NOMO-1 treated with DMSO at 0.1 percent for 48 hours (cell line): ENCODE results near the gene PI4KA.

ENCODE experiments used
- DNase-seq: peaks from one replicate; lab custom pipeline; 2025; ENCODE audit not compliant: unreplicated experiment; lab: John Stamatoyannopoulos, UW

PI4KA gene

DNA sequence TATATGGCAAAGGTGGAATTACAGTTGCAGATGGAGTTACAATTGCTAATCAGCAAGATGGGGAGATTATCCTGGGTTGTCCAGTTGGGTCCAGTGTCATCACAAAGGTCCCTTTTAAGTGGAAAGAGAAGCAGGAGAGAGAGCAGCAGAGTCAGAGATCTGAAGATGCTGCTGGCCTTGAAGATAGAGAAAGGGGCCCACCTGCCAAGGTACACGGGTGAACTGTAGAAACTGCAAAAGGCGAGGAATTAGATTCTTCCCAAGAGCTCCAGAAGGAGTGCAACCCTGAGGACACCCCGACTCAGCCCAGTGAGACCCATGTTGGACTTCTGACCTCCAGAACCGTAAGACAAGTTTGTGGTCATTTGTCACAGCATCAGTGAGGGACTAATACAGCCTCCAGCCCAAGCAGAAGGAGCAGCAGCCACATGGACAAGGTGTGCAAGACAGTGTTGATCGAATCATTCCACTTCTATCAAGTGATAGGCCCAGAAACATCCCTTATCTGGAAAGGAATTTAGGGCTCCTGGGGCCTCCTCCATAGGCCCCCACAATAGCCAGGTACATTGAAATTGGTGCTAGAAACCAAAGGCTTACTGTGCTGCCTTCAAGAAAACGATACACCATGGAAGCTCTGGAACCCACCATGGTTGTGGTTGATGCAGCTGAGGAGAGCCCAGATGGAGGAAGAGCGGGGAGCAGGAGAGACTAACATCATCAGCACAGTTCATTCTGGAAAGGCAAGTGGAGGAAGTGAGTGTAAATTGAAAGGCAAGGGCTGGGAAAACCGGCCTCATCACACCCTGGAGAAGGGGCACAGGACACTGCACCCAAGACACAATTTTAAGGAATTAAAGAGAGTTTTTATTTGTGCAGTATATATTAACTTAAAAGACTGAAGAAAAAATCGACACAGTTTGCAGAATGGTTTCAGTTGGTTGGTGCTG lies 23.5 kb upstream of the PI4KA start:
- DNase-seq: no peak

- DNase-seq: no peak
Measured at GRCh38 chr22:20881231-20881630, 22.6 kb upstream of the PI4KA start.

GRCh38 chr22:20877715-20878114 lies 19.1 kb upstream of the PI4KA start:
- DNase-seq: no peak

DNA sequence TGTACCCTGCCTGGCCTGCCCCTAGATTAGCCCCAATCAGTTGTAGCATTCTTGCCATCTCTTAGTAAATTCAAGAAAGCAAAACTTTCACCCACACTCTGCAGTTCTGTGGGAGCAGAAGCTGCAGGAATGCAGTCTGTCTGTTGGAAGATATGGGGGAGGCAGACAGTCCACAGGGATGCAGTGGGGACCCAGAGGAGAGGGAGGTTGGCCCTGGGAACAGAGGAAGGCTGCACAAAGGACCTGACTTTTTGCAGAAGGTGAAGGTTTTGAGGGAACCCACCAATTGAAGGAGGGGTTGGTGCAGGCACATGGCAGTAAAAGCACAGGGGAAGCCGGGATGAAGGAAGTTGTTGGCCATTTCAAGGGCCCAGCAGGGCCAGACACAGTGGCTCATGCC lies 16.7 kb upstream of the PI4KA start:
- DNase-seq: no peak

DNA sequence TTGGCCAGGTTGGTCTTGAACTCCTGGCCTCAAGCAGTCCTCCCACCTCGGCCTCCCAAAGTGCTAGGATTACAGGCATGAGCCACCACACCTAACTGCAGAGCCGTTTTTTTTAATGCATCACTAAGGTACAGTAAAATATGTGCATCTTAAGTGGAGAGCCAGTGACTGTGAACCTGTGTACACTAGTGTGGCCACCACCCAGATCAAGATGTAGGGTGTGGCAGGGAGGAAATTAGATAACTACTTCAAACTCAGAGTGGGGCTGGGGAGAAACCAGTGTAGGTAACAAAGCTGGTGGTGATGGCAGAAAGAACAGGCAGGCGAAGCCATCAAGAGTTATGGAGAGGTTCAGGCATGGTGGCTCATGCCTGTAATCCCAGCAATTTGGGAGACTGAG lies 14.6 kb upstream of the PI4KA start:
- no peak for DNase-seq

GRCh38 chr22:20869234-20869633 lies 10.6 kb upstream of the PI4KA start:
- DNase-seq: no peak

DNA sequence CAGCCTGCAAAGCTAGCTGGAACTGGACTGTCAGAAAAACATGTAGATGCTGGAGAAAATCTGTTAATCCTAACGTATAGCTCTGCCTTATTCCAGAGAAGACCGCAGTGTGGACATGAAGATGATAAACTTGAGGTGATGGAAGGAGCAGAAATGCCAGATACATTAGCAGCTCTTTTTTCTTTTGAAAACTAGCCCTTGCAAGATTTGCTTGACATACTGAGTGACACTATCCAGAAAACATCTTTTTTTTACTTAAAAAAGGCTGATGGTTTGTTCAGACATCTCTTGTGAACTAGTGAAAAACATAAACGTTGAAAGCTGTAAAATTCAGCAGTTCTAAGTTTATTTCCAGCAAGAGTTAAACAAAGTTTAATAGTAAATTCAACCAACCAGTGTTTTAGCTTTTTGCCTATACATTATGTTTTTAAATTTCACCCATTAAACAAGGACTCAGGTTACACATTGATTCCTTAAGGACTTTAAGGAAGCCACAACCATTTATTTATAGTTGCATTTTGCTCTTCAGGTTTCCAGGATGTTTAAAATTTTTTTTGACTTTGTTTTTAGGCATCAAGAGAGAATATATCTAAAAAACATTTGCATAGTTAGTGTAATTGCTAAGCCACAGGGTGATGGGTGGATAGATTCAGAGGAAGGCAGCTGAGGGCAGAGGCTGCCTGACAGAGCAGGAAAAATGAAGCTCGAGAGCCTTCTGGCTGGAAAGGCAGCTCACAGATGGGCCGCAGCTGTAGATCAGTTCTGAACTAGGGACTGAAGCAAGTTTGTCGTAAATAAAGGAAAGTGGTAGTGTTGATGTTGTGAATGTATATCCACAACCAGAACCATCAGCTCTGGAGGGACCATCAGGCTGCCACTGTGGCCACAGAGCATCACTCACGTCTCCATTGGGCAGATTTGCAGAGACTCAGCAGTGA lies 9.7 kb upstream of the PI4KA start:
- no peak for DNase-seq

DNA sequence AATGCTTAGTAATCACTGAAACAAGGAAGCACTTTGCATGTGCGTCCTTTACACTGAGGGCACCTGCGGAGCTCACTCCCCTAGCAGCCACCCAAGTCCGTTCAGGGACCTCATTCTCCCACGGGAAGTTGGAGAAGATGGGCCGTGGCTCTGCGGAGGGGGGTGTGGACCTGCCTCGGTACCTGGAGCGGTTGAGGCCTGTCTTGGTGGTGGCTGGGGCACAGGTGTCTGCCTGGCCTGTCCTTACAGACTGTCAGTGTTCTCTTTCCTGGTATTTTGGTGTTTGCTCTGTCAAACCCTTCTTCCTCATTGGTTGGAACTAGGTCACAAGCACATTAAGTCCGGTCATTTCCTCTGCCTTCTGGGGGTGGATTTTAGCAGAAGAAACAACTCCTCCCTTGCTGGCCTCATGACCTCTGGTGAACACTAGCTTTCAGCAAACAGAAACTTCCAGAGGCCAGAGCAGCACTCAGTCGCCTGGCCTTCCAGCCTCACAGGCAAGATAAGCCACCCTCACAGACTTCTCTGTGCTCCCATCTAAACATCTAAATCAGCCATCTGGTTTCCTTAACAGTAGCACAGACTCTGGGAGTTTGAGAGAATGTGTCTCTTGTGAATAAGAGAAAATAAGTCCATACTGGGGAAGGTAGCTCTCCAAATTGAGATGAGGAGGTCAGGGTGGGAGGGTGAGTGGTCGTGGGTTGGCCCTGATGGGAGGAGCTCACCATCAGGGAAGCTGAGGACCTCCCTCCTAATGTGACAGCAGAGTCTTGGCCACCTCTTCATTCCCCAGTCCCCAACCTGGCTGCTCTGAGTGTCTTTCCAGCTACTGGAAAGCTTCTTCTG lies 8.8 kb upstream of the PI4KA start:
- peak; percentile 20 for DNase-seq

DNA sequence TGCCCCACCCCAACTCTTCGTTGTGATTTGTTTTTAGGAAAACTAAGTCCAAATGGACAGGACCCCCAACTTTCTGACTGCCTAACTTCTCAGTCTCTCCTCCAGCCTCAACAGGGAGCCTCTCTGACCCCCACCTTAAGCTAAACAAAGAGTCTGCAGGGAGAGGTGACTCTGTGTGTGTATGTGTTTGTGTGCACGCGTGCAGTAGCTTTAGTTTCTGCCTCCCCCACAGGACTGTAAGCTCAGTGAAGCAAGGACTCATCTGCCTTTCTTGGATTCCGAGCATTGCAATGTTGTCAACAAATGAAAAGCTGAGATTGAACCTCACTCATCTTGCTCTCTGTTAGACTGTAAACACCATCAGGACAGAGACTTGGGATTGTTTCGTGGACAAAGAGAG lies 8.1 kb upstream of the PI4KA start:
- DNase-seq: no peak

DNA sequence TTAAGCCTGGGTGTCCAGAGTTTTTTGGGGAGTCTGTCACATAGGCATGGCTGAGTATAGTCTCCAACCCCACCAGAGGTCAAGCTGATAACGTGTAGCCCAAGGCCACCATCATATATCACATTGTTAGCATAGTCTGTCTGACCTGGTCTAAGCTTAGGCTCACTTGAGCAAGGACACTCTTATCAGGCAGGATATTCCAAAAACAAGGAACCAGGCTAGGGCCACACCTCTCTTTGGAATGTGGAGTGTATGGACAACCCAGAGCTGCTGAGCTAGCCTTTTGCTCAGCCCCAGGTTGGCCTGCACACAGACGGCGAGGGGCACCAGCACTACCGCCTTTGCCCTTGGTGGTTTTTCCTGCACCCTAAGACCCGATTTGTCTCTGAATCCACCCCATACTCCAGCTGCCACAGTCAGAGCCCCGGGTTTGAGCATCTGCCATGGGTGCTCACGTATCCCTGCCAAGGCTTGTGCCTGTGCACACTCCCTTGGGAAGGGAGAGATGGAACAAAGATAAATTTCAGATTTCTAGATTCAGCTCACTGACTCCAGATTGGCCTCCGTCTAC lies 7.3 kb upstream of the PI4KA start:
- DNase-seq: no peak

DNA sequence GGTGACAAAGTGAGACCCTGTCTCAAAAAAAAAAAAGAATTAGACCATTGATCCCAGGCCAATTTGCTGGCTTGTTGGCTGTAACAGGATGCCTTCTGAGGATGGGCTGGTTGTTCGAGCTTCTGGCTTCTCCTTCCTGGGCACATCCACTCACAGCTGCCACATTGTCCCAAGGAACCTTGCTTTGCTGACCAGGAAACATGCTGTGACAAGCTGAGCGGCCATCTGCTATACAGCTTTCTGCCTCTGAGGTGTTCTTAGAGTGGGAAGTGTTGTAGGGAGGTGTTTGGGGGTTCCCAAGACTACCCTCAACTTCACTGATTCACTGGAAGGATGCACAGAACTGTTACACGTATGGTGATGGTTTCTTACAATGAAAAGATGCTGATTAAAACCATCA lies 6.7 kb upstream of the PI4KA start:
- no peak for DNase-seq

DNA sequence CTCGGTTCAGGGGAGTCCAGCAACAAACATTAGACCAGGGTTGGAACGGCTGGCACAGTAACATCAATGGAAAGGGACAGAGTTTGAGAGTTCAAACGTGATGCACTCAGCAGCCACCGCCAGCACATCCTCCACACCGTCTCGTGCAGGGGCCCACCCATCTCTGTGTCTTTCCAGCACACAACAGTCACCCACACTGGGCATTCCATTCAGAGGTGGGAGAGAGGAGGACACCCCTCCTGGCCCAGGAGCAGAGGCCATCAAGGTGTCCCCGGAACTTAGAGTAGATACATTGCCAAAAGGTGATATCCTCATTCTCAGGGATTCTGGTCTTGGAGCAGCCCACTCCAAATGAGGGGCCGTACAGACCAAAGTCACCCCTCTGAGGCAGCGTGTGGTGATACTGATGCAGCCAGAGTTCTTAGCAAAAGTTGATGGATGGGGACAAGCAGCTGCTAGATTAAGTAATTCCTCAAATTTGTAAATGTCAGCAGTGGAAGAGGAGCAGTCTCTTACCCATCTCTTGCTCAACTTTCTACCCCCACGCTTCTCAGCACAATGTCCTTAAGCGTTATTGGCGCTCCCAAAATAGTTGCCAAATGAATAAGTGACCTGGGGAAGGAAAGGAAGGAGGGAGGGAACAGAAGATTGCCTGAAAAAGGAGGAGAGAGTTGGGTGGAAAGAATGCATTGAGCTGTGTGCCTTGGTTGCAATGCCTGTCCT lies 5.7 kb upstream of the PI4KA start:
- no peak for DNase-seq

GRCh38 chr22:20863366-20863765 lies 4.8 kb upstream of the PI4KA start:
- DNase-seq: no peak

- no peak for DNase-seq
Measured at GRCh38 chr22:20862540-20862939, 3.9 kb upstream of the PI4KA start.

DNA sequence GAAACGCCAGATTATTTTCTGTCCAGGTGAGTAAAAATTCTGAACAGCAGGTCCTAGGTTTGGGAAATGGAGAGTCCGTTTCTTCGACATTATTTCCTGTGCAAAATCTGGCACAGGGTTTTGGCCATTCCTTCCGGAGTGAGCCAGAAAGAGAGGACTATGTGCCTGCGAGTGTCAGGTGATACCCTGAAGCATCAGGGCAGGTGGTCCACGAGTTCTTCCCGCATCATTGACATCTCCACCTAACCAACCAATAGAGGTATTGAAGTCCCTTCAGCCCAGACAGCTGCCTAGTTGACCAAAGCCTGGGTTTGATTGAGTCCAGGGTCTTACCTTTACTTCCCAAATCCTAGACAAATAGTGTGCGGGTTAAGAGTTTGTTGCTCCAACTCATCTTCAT lies 1.0 kb upstream of the PI4KA start:
- no peak for DNase-seq

DNA sequence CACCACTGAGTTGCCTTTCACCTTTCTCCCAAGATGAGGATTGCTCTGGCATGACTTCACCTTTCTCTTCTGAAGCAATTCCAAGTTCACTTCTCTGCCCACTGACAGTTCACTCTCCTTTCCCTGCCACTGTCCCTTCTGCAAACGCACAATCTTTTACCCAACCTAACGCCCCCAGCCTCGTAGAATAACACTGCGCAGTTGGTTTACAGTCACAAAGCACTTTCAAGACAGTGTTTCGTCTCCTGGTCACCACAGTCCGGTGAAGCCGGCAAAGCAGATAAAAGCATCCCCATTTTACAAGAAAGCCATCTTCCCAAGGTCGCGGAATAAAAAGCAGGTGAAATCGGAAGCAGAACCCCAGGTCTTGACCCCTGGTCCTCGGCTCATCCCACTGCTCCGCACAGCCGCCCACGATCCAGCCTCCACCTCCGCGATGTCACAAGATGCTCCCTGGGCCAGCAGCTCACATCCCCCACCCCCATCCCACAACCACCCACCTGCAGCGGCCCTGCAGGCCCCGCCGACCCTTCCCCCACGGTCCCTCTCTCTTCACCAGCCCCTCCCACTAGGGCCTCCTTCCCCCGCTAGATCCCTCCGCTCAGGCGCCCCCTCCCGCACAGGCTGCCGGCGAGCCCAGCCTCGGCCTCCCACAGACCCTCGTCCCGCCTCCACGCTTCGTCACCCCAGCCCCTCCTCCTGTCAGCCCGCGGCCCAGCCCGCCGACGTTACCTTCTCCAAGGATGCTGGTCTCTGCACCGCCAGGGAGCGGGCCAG lies 585 bp downstream of the PI4KA start:
- DNase-seq: peak; percentile 79

- DNase-seq: no peak
Measured at GRCh38 chr22:20857247-20857643, 1.4 kb downstream of the PI4KA start.

DNA sequence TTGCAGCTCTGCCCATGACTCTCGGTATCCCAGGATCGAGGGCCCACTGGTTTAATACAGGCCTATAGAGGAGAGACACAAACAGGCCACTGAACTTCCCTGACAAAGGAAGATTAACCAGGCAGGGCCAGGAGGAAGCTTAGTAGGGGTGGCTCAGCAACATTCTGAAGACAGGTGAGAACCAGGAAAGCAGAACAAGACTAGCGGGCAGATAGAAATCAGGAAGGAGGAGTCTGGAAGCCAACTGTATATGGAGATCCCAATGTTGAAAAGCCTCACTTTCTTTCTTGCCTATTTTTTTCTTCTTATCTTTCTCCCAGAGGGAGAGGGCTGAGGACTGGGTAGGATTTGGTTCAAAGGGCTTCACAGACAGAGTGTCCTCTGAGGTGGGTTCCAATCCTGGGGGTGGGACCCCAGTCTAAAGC lies 5.4 kb downstream of the PI4KA start:
- no peak for DNase-seq

- DNase-seq: no peak
Measured at GRCh38 chr22:20852503-20852902, 6.1 kb downstream of the PI4KA start.
